Loucy (cell line): Measurements from ENCODE around the gene PITPNB.

Experiments
- H2AFZ ChIP-seq: fragments of 200-600 bp; sonication (generic); 2 replicates; pipeline ENCODE4 v1.6.0; 2016; ENCODE audit warnings: antibody characterized with exemption, mild to moderate bottlenecking, low read length, moderate library complexity
- H3F3A ChIP-seq: fragments of 200-600 bp; 2 replicates; pipeline ENCODE4 v1.6.0; 2016; ENCODE audit warnings: antibody characterized with exemption, low read depth, mild to moderate bottlenecking
- H3K27me3 ChIP-seq: fragments of 200-600 bp; sonication (generic); 2 replicates; pipeline ENCODE4 v1.6.1; 2014; ENCODE audit warnings: low read length, mild to moderate bottlenecking; ENCODE audit not compliant: insufficient read depth, poor library complexity, severe bottlenecking
- H3K36me3 ChIP-seq: fragments of 200-600 bp; sonication (generic); 2 replicates; pipeline ENCODE4 v1.6.1; 2016; ENCODE audit warnings: low read length; ENCODE audit not compliant: insufficient read depth
- H3K4me1 ChIP-seq: fragments of 200-600 bp; sonication (generic); 2 replicates; pipeline ENCODE4 v1.5.1; 2014; ENCODE audit warnings: low read length, mild to moderate bottlenecking; ENCODE audit not compliant: insufficient read depth, poor library complexity, severe bottlenecking
- H3K4me2 ChIP-seq: fragments of 200-600 bp; sonication (generic); 2 replicates; pipeline ENCODE4 v1.6.0; 2014; ENCODE audit warnings: antibody characterized with exemption, low read length, low read depth, mild to moderate bottlenecking; ENCODE audit not compliant: poor library complexity, severe bottlenecking
- H3K4me3 ChIP-seq: fragments of 200-600 bp; sonication (generic); 2 replicates; pipeline ENCODE4 v1.5.1; 2014; ENCODE audit warnings: low read length, mild to moderate bottlenecking, mixed read lengths; ENCODE audit not compliant: poor library complexity, severe bottlenecking
- H3K79me2 ChIP-seq: fragments of 200-600 bp; sonication (generic); 2 replicates; pipeline ENCODE4 v1.6.1; 2014; ENCODE audit warnings: low read length; ENCODE audit not compliant: insufficient read depth
- H3K9ac ChIP-seq: fragments of 200-600 bp; sonication (generic); 2 replicates; pipeline ENCODE4 v1.6.0; 2014; ENCODE audit warnings: mild to moderate bottlenecking, low read depth, low read length, moderate library complexity; ENCODE audit not compliant: poor library complexity, severe bottlenecking
- H3K9me2 ChIP-seq: fragments of 200-600 bp; sonication (generic); replicated peaks from 2 replicates; pipeline ENCODE4 v1.6.1; 2016; ENCODE audit warnings: low read depth, low read length, mixed read lengths
- H3K9me3 ChIP-seq: fragments of 200-600 bp; sonication (generic); 2 replicates; pipeline ENCODE4 v1.6.1; 2014; ENCODE audit warnings: mild to moderate bottlenecking, antibody characterized with exemption, low read length, low read depth; ENCODE audit not compliant: insufficient read depth
- H4K20me1 ChIP-seq: fragments of 200-600 bp; sonication (generic); 2 replicates; pipeline ENCODE4 v1.6.0; 2014; ENCODE audit warnings: antibody characterized with exemption, low read length, mild to moderate bottlenecking; ENCODE audit not compliant: insufficient read depth, poor library complexity, severe bottlenecking
- CTCF ChIP-seq: fragments of 200-600 bp; sonication (generic); conservative IDR thresholded peaks from 2 replicates; pipeline ENCODE4 v1.5.1; 2014; ENCODE audit warnings: mild to moderate bottlenecking, antibody characterized with exemption, low read length
- EZH2phosphoT487 ChIP-seq: fragments of 200-600 bp; IDR thresholded peaks from 2 replicates; pipeline ENCODE4 v1.6.1; 2018; ENCODE audit warnings: antibody characterized with exemption, mild to moderate bottlenecking, moderate library complexity, borderline replicate concordance

PITPNB gene

GRCh38 chr22:27952779-27953178 is 33.7 kb upstream of the PITPNB start:
- no peak for TF ChIP-seq CTCF
- Histone ChIP-seq H3K4me1 (no peaks in the 10 kb centered on the region), H2AFZ (no peak overlapping the region), H3K27me3 (no peaks in the 10 kb centered on the region), H3K9ac (no peak overlapping the region), H3K9me2 (no peaks in the 10 kb centered on the region), H3K79me2 (no peaks in the 10 kb centered on the region), H3F3A (0 out of 2 replicates have a peak, but pooled peaks cover 4% of the 10 kb centered on the region), H3K4me3 (no peak overlapping the region), H3K36me3 (no peaks in the 10 kb centered on the region), H3K4me2 (no peak overlapping the region), H4K20me1 (no peaks in the 10 kb centered on the region), H3K9me3 (no peaks in the 10 kb centered on the region)

DNA sequence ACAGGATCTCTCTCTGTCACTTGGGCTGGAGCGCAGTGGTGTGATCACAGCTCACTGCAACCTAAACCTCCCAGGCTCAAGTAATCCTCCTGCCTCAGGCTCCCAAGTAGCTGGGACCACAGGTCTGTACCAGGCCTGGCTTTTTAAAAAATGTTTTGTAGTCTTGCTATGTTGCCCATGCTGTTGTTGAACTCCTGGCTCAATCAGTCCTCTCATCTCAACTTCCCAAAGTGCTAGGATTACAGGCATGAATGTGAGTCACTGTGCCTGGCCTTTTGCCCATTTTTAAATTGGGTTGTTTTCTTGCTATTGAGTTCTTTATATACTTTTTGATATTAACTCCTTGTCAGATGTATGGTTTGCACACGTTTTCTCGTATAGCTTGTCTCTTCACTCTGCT is 33.0 kb upstream of the PITPNB start:
- no peaks in the 10 kb centered on the region for H3K36me3 ChIP-seq
- H2AFZ ChIP-seq, result no peak overlapping the region
- TF ChIP-seq CTCF (no peak), EZH2phosphoT487 (no peak)
- H3K4me1 ChIP-seq, result no peaks in the 10 kb centered on the region
- no peaks in the 10 kb centered on the region for H3K9me2 ChIP-seq
- H3K9ac ChIP-seq, result no peak overlapping the region
- H3F3A ChIP-seq, result 0 out of 2 replicates have a peak, but pooled peaks cover 4% of the 10 kb centered on the region
- H3K9me3 ChIP-seq, result no peaks in the 10 kb centered on the region
- no peaks in the 10 kb centered on the region for H3K79me2 ChIP-seq
- H3K27me3 ChIP-seq, result no peaks in the 10 kb centered on the region
- H3K4me3 ChIP-seq, result no peak overlapping the region
- H4K20me1 ChIP-seq, result no peaks in the 10 kb centered on the region
- H3K4me2 ChIP-seq, result no peak overlapping the region

DNA sequence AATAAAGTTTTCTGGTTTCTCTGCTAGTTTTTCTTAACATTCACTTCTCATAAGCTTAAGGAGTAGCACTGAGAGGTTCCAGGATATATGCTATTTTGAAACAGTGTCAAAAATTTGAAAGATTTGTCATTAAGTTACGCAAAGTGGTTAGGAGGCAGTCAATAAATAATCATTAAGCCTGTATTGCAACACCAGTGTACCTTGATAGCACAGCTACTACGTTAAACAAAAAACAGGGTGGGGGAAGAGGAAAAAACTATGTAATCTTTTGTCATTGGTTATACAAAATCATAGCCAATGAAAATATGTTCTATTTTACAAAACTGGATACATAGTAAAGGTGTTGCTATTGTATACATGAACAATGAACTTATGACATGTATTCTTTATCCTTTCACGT is 30.4 kb upstream of the PITPNB start:
- no peak overlapping the region for H3K9ac ChIP-seq
- H3K4me2 ChIP-seq, result no peak overlapping the region
- no peaks in the 10 kb centered on the region for H3K36me3 ChIP-seq
- no peaks in the 10 kb centered on the region for H3K9me3 ChIP-seq
- H3K79me2 ChIP-seq, result no peaks in the 10 kb centered on the region
- no peaks in the 10 kb centered on the region for H4K20me1 ChIP-seq
- no peaks in the 10 kb centered on the region for H3K9me2 ChIP-seq
- TF ChIP-seq CTCF (no peak), EZH2phosphoT487 (no peak)
- H2AFZ ChIP-seq, result no peak overlapping the region
- H3K27me3 ChIP-seq, result no peaks in the 10 kb centered on the region
- 0 out of 2 replicates have a peak, but pooled peaks cover 4% of the 10 kb centered on the region for H3F3A ChIP-seq
- H3K4me3 ChIP-seq, result no peak overlapping the region
- no peaks in the 10 kb centered on the region for H3K4me1 ChIP-seq
